ENCODE data around the gene CREB5. TPM values are rescaled to one million over a fixed set of nuclear protein-coding genes. Genes with fewer than 3 reads are reported as not detected.

Gene CREB5
- total RNA-seq, 1 donor from 2014 or later, result 0.80 TPM

DNA sequence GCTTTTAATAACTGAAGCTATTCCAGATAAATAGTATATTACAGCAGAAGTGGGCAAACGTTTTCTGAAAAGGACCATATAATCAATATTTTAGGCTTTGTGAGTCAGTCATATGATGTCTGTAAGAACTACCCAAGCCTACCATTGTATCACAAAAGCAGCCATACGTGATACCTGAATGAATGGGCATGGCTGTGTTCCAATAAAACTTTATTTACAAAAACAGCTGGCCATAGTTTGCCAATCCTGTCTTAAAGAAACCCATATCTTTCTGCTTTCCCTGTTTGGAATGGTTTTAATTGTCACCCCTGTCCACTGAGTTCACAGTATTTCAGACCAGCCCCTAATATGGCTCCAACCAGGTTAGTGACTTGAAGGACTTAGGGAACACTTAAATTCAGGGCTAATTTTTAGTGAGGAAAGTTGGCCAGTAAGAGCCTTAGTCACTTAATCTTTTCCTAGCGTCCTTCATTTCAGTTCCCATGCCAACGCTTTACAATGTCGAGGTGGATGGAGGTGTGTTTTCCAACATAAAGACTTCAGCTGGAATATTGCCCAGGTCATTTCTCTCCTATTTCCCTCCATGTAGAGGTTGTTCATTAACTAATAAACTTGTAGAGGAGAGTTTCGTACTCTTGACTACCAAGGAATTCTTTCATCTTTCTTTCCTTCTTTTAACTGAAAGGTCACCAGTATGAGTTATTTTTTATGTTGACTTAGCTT lies 361.3 kb downstream of the CREB5 start:
- ATAC-seq (ENCODE audit: low read depth), result no peak
- H3K4me1 Mint-ChIP-seq, result no peaks in the 10 kb centered on the region
- no peak overlapping the region for H3K4me3 Mint-ChIP-seq
- POLR2A ChIA-PET, result no interaction called here
- H3K36me3 Mint-ChIP-seq (ENCODE audit: low read depth), result no peaks in the 10 kb centered on the region
- DNase-seq, result no peak
- intact Hi-C loops (cut with micrococcal nuclease), result no loop called here
- TF ChIP-seq, protein P1, sequence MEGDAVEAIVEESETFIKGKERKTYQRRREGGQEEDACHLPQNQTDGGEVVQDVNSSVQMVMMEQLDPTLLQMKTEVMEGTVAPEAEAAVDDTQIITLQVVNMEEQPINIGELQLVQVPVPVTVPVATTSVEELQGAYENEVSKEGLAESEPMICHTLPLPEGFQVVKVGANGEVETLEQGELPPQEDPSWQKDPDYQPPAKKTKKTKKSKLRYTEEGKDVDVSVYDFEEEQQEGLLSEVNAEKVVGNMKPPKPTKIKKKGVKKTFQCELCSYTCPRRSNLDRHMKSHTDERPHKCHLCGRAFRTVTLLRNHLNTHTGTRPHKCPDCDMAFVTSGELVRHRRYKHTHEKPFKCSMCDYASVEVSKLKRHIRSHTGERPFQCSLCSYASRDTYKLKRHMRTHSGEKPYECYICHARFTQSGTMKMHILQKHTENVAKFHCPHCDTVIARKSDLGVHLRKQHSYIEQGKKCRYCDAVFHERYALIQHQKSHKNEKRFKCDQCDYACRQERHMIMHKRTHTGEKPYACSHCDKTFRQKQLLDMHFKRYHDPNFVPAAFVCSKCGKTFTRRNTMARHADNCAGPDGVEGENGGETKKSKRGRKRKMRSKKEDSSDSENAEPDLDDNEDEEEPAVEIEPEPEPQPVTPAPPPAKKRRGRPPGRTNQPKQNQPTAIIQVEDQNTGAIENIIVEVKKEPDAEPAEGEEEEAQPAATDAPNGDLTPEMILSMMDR (IDR thresholded peaks at IDR 0.05), result no peak
- H3K9me3 Mint-ChIP-seq, result no peaks in the 10 kb centered on the region
- peaks cover 14% of the 10 kb centered on the region for H3K27me3 Mint-ChIP-seq
- CTCF ChIA-PET, result no interaction called here
- H3K27ac Mint-ChIP-seq, result no peak overlapping the region

DNA sequence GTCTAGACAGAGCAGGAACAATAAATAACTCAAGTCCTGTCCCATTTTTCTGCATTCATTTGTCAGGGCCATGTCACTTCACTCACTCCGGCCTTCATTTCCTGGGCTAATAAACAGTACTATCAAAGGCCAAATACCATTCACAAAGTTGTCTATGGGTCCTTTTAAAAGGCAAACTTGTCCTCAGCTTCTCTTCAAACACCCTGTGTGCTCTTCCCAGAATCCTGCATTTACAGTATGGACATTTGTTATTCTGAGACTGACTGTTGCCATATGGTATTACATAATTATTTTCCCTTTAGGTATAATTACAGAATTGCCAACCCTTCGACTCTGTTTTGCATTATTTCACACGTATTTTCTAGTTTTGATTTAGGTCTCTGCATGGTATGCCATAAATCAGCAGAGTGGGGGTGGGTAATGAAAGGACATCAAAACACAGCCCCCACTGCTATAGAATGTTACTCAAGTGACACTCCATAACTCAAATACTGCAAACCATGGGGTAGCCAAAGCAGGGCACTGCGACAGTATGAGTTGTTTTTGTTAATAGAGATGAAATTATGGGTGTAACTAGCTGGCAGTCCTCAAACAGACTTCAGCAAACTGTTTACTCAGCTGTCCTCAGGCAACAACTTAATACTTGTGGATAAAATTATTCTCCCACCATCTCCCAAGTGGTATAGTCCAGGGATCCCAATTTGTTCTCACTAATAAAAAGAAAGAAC lies 362.1 kb downstream of the CREB5 start:
- ChIA-PET CTCF (no interaction called here), POLR2A (no interaction called here)
- TF ChIP-seq, protein P1 (IDR thresholded peaks at IDR 0.05), result no peak
- no peaks in the 10 kb centered on the region for H3K9me3 Mint-ChIP-seq
- ATAC-seq (ENCODE audit: low read depth) (no peak), DNase-seq (no peak)
- no peaks in the 10 kb centered on the region for H3K4me1 Mint-ChIP-seq
- H3K27me3 Mint-ChIP-seq, result peaks cover 14% of the 10 kb centered on the region
- no peaks in the 10 kb centered on the region for H3K36me3 Mint-ChIP-seq (ENCODE audit: low read depth)
- intact Hi-C loops (cut with micrococcal nuclease), result no loop called here
- H3K27ac Mint-ChIP-seq, result no peak overlapping the region
- H3K4me3 Mint-ChIP-seq, result no peak overlapping the region

DNA sequence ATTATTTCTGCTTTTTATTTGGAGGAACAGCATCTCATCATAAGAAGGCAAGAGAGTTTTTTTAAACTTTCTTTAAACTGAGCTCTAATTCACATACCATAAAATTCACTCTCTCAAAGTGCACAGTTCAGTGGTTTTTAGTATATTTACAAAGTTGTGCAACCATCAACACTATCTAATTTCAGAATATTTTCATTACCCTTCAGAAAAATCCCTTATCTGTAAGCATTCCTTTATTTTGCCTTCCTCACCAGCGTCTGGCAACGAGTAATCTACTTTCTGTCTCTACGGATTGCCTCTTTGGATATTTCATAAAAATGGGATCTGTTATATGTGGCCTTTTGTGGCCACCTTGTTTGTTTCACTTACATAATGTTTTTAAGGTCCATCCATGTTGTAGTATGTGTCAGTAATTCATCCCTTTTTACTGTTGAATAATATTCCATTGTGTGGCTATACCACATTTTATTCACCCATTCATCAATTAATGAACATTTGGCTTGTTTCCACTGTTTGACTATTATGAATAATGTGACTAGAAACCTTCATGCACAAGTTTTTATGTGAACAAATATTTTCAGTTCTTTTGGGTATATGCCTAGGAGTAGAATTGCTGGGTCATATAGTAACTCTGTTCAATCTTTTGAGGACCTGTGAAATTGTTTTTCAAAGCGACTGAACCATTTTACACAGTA lies 364.3 kb downstream of the CREB5 start:
- Mint-ChIP-seq H3K4me1 (peaks cover 10% of the 10 kb centered on the region), H3K27ac (no peak overlapping the region), H3K36me3 (ENCODE audit: low read depth) (no peaks in the 10 kb centered on the region), H3K27me3 (peaks cover 5% of the 10 kb centered on the region), H3K4me3 (no peak overlapping the region), H3K9me3 (no peaks in the 10 kb centered on the region)
- no peak for ATAC-seq (ENCODE audit: low read depth)
- TF ChIP-seq, protein P1 (IDR thresholded peaks at IDR 0.05), result no peak
- CTCF ChIA-PET, result no interaction called here
- intact Hi-C loops (cut with micrococcal nuclease), result no loop called here
- POLR2A ChIA-PET, result no interaction called here
- DNase-seq, result no peak

DNA sequence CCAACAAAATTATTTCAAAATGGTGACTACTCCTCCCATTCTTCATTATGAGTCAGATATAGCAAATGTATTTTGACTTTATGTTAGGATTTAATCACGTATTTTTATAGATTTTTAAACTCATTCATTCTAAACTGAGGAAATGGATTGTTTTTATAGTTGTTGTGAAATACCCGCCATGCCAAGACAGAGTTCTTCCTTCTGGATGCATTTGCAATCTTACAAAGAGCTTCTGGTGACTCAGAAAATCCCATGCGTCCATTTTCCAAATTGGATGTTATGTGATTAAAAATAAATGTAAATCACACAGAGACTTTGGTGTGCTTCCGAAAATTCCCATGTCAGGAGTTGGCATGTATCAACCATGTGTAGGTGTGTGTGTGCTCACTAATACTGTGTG lies 366.5 kb downstream of the CREB5 start:
- ATAC-seq (ENCODE audit: low read depth) (no peak), DNase-seq (no peak)
- TF ChIP-seq, protein P1 (IDR thresholded peaks at IDR 0.05), result no peak
- ChIA-PET CTCF (no interaction called here), POLR2A (no interaction called here)
- H3K9me3 Mint-ChIP-seq, result no peaks in the 10 kb centered on the region
- intact Hi-C loops (cut with micrococcal nuclease), result no loop called here
- no peak overlapping the region for H3K27ac Mint-ChIP-seq
- no peaks in the 10 kb centered on the region for H3K27me3 Mint-ChIP-seq
- peaks cover 30% of the 10 kb centered on the region for H3K4me1 Mint-ChIP-seq
- H3K36me3 Mint-ChIP-seq (ENCODE audit: low read depth), result no peaks in the 10 kb centered on the region
- H3K4me3 Mint-ChIP-seq, result no peak overlapping the region

DNA sequence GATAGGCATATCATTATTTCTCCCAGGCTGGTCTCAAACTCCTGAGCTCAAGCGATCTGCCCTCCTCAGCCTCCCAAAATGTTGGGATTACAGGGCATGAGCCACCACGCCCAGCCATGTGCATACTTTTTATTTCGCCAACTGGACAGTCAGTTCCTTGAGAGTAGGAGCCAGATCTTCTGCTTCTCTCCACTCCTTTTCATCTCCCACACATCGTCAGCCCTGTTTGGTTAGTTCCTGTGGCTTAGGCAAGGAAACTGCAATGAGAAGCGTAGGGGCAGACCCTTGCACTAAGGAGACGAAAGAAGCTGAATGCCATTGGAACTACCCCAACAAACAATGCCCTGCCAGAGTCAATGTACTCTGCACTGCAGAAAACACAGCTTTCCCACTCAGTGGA lies 367.6 kb downstream of the CREB5 start:
- Mint-ChIP-seq H3K4me3 (no peak overlapping the region), H3K36me3 (ENCODE audit: low read depth) (no peaks in the 10 kb centered on the region), H3K9me3 (no peaks in the 10 kb centered on the region), H3K4me1 (peaks cover 36% of the 10 kb centered on the region), H3K27me3 (no peaks in the 10 kb centered on the region), H3K27ac (no peak overlapping the region)
- ChIA-PET POLR2A (no interaction called here), CTCF (no interaction called here)
- ATAC-seq (ENCODE audit: low read depth) (no peak), DNase-seq (no peak)
- TF ChIP-seq, protein P1 (IDR thresholded peaks at IDR 0.05), result no peak
- intact Hi-C loops (cut with micrococcal nuclease), result no loop called here
